Prostate gland (tissue), 2 donors: Measurements from ENCODE around the gene SF3A1. TPM values are rescaled to one million over a fixed set of nuclear protein-coding genes. Genes with fewer than 3 reads are reported as not detected.

Source experiments
- DNase-seq: peaks from one replicate; pipeline ENCODE4 v3.0.0-alpha.2; 2019; ENCODE audit warnings: low spot score
- H3K27ac ChIP-seq, 2 donors: fragments of 200-600 bp; sonication (generic); 2 replicates each; pipeline ENCODE4 v1.5.1; 2017 to 2019
- H3K27me3 ChIP-seq: fragments of 200-600 bp; sonication (generic); replicated peaks from 2 replicates; pipeline ENCODE4 v1.5.1; 2019; ENCODE audit not compliant: insufficient read depth
- H3K36me3 ChIP-seq, 2 donors: fragments of 200-600 bp; sonication (generic); 1 replicate in 1 of 2; 2 replicates in 1 of 2; pipeline versions ENCODE4 v1.5.1 to v1.8.1; 2017 to 2019
- H3K4me1 ChIP-seq: fragments of 200-600 bp; sonication (generic); replicated peaks from 2 replicates; pipeline ENCODE4 v1.5.1; 2019
- H3K4me3 ChIP-seq, 2 donors: fragments of 200-600 bp; sonication (generic); 2 replicates each; pipeline ENCODE4 v1.5.1; 2017 to 2019
- H3K9me3 ChIP-seq: fragments of 200-600 bp; sonication (generic); 2 replicates; pipeline ENCODE4 v1.5.1; 2017
- CTCF ChIP-seq, 4 experiments: fragments of 200-600 bp in 2 of 4; fragments of 450-650 bp in 2 of 4; sonication (generic) in 2 of 4; IDR thresholded peaks; 1 replicate in 3 of 4; 2 replicates in 1 of 4; pipeline ENCODE4 v1.5.1; 2016 to 2019; ENCODE audit warnings: antibody characterized with exemption in 4 of 4, mild to moderate bottlenecking in 2 of 4, moderate library complexity in 2 of 4
- POLR2A ChIP-seq: fragments of 450-650 bp; IDR thresholded peaks from one replicate; pipeline ENCODE4 v1.6.1; 2016; ENCODE audit warnings: antibody characterized with exemption, mild to moderate bottlenecking
- POLR2AphosphoS5 ChIP-seq: sonication (generic); formaldehyde crosslinking; IDR thresholded peaks from one replicate; pipeline ENCODE4 v1.6.1; 2017; ENCODE audit warnings: antibody characterized with exemption
- WGBS: methylation state at CpG from one replicate; pipeline ENCODE4 v1.1.5; 2018; 5-methylcytosine and 5-hydroxymethylcytosine counted together
- intact Hi-C: fragments of 100-400 bp; cut with DNase I; formaldehyde crosslinking; loops from one replicate; pipeline ENCODE4 v1.14.2; 2022
- total RNA-seq, 2 donors: library from RNA; depleted of rRNA; stranded (reverse); fragments of >200 nt; gene quantifications; one replicate each; pipeline ENCODE4 v1.1.0, GENCODE V29; 2016

SF3A1 gene
- total RNA-seq, 2 donors from 2014 or later, result 108 to 134 TPM

DNA sequence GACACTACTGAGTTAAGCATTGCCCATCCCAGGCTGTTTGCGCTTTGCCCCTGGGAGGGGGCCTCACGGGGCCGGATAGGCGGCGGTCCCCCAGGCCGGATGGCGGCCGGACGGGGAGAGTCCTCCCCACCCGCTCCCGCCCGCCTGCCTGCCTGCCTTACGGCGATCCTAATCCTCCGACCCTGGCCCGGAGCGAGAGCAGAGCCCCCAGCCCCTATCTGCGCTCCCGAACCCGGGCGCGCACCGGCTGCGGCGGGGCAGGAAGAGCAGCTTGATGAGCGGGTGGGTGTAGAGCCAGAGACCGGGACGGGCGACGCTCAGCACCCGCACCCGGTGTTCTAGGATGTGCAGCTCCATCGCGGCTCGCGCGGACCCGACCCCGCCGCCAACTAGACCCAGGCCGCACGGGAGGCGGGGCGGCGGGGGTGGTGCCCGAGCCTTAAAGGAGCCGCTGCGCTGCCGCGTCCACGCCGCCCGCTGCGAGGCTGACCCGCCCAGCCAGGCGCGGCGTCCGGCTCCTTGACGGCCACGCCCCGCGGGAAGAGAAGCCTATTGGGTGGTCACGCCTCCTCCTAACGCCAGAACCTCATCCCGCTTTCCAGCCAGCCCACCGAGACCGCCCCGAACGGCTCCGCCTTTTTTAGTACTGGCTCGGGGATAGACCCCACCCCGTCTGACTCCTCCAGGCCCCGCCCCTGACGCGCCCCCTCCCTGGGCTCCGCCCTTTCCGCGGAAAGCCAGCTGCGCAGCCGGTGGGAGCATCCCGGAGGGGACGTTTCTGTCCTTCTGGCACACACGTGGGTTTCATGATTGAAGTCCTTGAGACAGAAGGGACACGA lies 67.3 kb downstream of the SF3A1 start, which contains the start of gene CASTOR1:
CASTOR1 (minus strand) TSS at position 365 of the 839 bp plus-strand sequence; CDS start at position 357, 8 bp downstream.
- intact Hi-C loops, result loop anchor here (2.0 kb wide), 2 partner anchors 37 to 67 kb away; partner anchors contain the start of genes CCDC157, SF3A1 and TBC1D10A
- Histone ChIP-seq H3K27ac (peak within 1 kb of the TSS; percentile 88 to 95), H3K4me3 (peak within 1 kb of the TSS; percentile 51 to 89), H3K36me3 (peaks cover 0 to 10% of the 10 kb centered on the region in 2 donors), H3K27me3 (no peaks in the 10 kb centered on the region), H3K4me1 (peaks cover 21% of the 10 kb centered on the region), H3K9me3 (no peaks in the 10 kb centered on the region)
- peak; percentile 85 for TF ChIP-seq POLR2AphosphoS5
- TF ChIP-seq CTCF (IDR thresholded peaks at IDR 0.05), result peak in 2 of 4 experiments; percentile 15 to 30
- peak; percentile 91 for TF ChIP-seq POLR2A
- WGBS, result under 1% methylated on average over 61 of the region's 85 CpGs
- DNase-seq, result peak; percentile 99

- DNase-seq, result no peak
- intact Hi-C loops, result loop anchor here (2.0 kb wide), 2 partner anchors 38 to 68 kb away; partner anchors contain the start of genes CCDC157, SF3A1 and TBC1D10A
- Histone ChIP-seq H3K4me3 (peak overlapping the region; percentile 51 to 89), H3K9me3 (no peaks in the 10 kb centered on the region), H3K4me1 (peaks cover 21% of the 10 kb centered on the region), H3K27ac (peak overlapping the region; percentile 88 to 95), H3K27me3 (no peaks in the 10 kb centered on the region), H3K36me3 (peaks cover 0 to 10% of the 10 kb centered on the region in 2 donors)
- WGBS, result 9% methylated on average over 27 of the region's 27 CpGs
- TF ChIP-seq POLR2A (no peak), POLR2AphosphoS5 (no peak), CTCF (IDR thresholded peaks at IDR 0.05) (no peak)
Measured at GRCh38 chr22:30288419-30289140, 68.1 kb downstream of the SF3A1 start.

GRCh38 chr22:30287648-30288418 lies 68.9 kb downstream of the SF3A1 start:
- WGBS, result 17% methylated on average over 5 of the region's 5 CpGs

More at GRCh38 chr22:30287648-30288418, 68.9 kb downstream of the SF3A1 start:
- H3K27ac ChIP-seq, result peak overlapping the region; percentile 88 to 95
- H3K4me3 ChIP-seq, result peak overlapping the region; percentile 51 to 89
- peaks cover 0 to 5% of the 10 kb centered on the region in 2 donors for H3K36me3 ChIP-seq
- H3K9me3 ChIP-seq, result no peaks in the 10 kb centered on the region
- TF ChIP-seq POLR2A (peak; percentile 55), POLR2AphosphoS5 (peak; percentile 83), CTCF (IDR thresholded peaks at IDR 0.05) (peak in 3 of 4 experiments; percentile 70 to 94 (median 94))
- peaks cover 21% of the 10 kb centered on the region for H3K4me1 ChIP-seq
- no peaks in the 10 kb centered on the region for H3K27me3 ChIP-seq
- peak; percentile 84 for DNase-seq
- intact Hi-C loops, result loop anchor here (1.0 to 2.0 kb wide), 3 partner anchors 39 to 98 kb away; partner anchors contain the start of genes CCDC157, SF3A1 and TBC1D10A
